NCI-H526 (cell line): ENCODE measurements around the gene MYCBPAP.
A peak's percentile ranks its signal among the peaks of the same experiment; 100 is the strongest.
"Not testable (repeated sequence)": the region's sequence is repeated elsewhere in the genome, so short reads cannot be mapped to it uniquely, and the experiment has no call there.

Experiments used
- DNase-seq, 2 experiments: peaks; one replicate each; lab custom pipeline; 2025; lab: John Stamatoyannopoulos, UW

Gene MYCBPAP

DNA sequence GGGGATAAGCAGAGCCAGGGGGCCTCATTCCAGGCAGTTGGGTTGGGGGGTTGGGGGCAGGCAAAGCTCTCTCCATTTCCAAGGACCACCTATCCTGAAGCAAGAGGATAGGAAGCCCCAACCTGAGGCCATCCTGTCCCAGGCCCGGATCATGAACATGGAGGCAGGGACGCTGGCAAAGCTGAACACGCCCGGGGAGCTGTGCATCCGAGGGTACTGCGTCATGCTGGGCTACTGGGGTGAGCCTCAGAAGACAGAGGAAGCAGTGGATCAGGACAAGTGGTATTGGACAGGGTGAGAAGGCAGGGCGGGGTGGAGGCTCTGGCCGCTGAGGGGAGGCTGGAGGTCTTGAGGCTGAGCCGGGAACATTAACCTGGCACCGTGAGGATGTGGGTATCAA lies 36.0 kb upstream of the MYCBPAP start:
- no peak for DNase-seq

DNA sequence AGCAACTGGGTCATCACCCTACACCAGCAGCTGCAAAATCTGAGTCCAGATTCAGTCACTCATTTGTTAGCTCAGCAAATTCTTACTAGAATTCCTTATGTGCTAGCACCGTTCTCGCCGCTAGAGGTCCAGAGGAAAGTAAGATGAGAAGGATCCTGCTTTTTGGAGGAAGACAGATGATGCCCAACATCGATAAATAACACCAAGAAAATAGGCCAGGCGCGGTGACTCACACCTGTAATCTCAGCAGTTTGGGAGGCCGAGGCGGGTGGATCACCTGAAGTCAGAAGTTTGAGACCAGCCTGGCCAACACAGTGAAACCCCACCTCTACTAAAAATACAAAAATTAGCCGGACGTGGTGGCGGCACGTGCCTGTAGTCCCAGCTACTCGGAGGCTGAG lies 35.5 kb upstream of the MYCBPAP start:
- DNase-seq, result not testable (repeated sequence)

DNA sequence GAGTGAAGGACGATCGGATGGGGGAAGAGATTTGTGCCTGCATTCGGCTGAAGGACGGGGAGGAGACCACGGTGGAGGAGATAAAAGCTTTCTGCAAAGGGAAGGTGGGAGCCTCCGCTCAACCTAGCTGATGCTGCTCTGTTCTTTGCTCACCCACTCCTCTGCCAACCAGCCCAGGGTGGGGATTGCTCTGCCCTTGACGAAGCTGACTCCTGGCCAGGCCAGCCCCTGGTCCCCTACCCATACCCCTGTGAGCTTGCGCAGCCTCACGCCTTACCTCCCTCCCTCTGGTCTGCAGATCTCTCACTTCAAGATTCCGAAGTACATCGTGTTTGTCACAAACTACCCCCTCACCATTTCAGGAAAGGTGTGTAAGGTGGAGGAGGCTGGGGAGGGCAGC lies 34.3 kb upstream of the MYCBPAP start:
- DNase-seq, result no peak

DNA sequence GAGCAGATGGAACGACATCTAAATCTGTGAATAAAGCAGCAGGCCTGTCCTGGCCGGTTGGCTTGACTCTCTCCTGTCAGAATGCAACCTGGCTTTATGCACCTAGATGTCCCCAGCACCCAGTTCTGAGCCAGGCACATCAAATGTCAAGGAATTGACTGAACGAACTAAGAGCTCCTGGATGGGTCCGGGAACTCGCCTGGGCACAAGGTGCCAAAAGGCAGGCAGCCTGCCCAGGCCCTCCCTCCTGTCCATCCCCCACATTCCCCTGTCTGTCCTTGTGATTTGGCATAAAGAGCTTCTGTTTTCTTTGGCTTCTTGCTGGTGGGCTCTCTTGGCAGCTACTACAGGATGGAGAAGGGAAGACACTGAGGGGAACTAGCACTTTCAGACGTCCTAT lies 33.7 kb upstream of the MYCBPAP start:
- DNase-seq, result no peak

DNA sequence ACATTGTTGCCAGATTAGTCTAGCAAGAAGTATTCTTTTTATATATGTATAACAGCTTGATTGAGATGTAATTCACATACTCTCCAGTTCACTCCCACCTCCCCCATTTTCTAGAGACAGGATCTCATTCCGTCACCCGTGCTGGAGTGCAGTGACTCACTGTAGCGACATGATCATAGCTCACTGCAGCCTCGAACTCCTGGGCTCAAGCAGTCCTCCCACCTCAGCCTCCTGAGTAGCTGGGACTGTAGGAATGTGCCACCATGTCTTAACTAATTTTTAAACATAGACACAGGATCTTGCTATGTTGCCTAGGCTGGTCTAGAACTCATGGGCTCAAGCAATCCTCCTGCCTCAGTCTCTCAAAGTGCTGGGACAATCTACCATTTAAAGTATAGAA lies 32.9 kb upstream of the MYCBPAP start:
- no peak for DNase-seq

DNA sequence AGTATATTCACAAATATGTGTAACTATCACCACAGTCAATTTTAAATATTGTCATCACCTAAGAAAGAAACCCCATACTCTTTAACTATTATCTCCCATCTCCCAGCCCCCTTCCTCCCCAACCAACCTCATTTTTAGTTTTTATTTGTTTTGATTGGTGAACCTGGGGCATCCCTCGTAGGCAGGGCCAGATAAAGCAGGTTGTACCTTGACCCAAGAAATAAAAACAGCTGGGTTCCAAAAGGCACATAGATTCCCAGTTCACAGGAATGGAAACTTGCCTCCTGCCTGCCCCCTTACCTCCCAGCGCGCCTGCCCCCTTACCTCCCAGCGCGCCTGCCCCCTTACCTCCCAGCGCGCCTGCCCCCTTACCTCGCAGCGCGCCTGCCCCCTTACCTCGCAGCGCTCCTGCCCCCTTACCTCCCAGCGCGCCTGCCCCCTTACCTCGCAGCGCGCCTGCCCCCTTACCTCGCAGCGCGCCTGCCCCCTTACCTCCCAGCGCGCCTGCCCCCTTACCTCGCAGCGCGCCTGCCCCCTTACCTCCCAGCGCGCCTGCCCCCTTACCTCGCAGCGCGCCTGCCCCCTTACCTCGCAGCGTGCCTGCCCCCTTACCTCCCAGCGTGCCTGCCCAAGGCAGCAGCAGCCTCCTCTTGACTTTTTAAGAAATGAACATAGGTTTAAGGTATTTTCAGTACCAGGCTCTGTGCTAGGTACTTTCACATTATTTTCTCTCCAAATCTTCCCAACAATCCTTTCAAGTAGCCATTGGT lies 32.3 kb upstream of the MYCBPAP start:
- DNase-seq, result not testable (repeated sequence)

DNA sequence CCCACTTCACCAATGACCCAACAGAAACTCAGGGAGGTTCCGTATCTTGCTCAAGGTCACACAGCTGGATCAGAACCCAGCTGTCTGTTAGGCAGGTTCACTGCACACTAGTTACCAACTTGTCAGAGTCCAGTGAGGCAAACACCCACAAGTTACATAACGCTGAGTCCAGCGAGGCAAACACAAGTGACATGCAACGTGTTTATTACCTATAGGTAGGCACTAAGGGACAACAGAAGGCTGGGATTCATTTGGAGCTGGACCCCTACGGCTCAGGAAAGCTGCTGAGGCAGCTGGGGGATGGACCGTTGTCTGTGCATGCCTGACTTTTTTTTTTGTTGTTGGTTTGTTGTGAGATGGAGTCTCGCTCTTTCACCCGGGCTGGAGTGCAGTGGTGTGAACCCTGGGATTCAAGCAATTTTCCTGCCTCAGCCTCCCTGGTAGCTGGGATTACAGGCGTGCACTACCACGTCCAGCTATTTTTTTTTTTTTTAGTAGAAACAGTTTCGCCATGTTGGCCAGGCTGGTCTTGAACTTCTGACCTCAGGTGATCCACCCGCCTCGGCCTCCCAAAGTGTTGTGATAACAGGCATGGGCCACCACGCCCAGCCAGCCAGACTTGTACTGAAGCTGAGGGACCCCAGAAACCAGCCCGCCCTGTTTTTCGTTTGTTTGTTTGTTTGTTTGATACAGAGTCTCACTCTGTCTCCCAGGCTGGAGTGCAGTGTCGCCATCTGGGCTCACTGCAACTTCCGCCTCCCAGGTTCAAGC lies 31.5 kb upstream of the MYCBPAP start:
- DNase-seq, result no peak

DNA sequence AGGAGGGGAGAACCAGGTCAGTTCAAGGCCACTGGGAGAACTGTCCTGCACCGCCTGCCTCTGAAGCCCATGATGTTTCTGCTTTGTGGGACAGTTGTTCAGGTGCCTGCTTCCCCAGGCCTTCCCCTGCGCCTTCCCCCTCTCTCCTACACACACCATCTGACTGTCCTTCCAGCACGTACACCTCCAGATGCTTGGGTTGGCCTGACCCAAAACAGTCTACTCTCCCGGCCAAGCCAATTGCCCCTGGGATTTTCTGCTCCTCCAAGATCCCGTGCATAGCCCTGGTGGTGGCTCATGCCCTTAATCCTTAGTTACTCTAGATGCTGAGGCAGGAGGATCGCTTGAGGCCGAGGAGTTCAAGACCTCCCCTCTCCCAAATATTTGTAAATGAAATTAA lies 30.3 kb upstream of the MYCBPAP start:
- DNase-seq, result no peak

DNA sequence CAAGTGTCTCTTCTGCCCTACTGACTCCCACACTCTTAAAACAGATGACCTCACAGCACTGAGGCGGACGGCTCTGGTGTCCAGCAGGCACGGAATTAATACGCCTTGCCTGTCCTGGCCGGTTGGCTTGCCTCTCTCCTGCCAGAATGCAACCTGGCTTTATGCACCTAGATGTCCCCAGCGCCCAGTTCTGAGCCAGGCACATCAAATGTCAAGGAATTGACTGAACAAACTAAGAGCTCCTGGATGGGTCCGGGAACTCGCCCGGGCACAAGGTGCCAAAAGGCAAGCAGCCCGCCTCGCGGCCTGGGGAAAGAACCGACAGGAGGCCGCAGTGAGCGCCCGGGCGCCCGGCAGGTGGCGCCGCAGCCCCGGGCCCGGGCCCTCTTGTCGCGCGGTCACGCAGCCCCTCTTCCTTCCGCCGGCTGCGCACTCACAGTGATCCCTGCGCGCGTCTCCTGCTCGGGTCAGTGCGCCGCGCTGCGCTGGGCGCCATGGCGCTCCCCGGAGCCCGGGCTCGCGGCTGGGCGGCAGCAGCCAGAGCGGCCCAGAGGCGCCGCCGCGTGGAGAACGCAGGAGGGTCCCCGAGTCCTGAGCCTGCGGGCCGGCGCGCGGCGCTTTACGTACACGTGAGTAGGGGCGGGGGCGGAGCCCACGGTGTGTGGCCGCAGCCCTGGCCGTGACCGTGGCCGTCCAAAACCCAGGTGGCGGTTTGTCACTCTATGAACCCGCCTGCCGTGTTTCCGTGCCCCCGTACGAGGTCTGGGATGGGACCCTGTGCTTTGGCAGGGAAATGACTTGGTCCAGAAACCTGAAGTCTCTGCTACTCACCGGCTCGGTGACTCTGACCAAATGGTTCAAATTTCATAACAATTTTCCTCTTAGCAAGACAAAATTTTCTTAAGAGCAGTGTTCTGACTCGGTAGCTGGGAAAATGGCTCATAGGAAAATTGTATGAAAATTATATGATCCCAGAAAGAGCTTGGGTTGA lies 29.6 kb upstream of the MYCBPAP start, which contains the start of gene RSAD1:
Gene RSAD1, plus strand, starts transcription at position 470 of the 991 bp plus-strand sequence. Its CDS starts 25 bp downstream, at position 495.
- peak; percentile 80 to 97 for DNase-seq

DNA sequence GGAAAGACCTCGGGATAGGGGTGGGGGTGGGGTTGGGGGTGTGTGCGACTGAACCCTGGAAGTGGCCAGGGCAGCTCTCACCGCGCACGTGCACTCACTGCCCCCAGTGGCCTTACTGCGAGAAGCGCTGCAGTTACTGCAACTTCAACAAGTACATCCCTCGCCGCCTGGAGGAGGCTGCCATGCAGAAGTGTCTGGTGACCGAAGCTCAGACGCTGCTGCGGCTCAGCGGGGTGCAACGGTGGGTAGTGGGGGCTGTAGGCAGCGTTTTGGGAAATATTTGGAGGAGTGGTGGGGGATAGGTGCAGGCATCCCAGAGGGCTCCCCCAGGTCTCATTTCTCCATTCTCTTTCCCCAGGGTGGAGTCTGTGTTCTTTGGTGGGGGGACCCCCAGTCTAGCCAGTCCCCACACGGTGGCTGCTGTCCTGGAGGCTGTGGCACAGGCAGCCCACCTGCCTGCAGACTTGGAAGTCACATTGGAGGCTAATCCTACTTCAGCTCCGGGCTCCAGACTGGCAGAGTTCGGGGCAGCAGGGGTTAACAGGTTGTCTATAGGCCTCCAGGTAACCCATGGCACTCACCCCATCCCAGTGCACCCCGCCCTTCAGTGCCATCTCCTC lies 28.6 kb upstream of the MYCBPAP start:
- DNase-seq, result peak; percentile 81 to 92

DNA sequence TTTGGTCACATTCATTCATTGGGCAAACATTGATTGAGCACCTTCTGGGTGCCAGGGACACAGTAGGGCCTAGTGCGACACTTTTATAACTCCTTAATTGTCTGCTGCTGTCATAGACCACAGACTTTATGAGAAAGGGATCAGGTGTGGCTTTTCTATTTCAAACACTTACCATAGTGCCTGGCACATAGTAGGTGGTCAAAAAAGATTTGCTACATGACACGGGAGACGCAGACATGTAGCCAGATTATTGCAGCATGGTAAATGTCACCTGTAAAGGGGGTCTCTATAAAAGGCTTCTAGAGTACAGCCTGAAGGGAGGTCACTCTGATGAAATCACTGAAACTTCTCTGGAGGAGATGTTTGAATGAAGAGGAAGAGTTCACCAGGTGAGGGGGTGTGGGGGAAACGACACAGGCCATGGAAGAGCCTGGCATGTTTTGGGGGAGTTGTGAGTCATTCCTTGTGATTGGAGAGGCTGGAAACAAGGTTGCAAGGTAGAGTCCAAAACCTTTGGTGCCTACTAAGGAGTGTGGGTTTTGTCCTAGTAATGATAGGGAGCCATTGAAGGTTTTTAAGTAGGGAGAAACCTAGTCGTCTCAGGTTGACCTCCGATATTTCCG lies 28.0 kb upstream of the MYCBPAP start:
- no peak for DNase-seq

DNA sequence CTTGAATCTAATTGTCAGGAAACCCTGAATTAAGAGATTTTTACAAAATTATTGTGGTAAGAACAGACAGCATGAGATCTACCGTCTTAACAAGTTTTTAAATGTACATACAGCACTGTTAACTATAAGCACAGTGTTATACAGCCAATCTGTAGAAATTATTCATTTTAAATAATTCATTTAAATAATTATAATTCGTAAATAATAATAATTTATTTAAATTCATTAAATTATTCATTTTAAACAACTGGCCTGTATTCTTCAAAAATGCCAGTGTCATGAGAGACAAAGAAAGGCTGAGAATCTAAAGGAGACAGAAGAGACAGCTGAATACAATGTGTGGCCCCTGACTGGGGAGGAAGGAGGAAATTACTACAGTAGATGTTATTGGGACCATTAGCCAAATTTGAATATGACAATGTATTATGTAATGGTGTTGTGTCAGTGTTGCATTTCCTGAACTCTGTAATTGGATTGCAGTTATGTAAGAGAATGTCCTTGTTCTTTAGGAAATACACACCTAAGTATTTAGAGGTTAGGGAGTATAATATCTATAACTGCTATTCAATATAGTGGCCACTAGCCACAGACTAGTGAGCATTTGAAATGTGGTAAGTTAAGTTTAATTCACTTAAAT lies 27.3 kb upstream of the MYCBPAP start:
- DNase-seq, result no peak

DNA sequence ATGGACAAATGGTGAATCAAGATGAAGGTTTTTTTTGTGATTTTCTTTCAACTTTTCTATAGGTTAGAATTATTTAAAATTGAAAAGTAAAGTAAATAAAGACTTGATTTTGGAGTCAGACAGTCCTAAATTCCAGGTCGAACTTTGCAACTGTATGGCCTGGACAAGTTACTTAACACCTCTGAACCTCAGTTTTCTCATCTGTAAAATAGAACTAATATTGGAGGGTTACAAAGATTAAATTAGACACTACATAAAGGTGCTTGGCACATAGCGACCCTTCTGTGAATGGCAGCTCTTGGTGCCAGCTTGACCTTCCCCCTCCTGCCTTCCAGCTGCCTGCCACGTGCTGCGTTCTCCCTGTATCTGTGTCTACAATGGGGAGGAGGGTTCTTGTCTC lies 26.6 kb upstream of the MYCBPAP start:
- DNase-seq, result no peak

DNA sequence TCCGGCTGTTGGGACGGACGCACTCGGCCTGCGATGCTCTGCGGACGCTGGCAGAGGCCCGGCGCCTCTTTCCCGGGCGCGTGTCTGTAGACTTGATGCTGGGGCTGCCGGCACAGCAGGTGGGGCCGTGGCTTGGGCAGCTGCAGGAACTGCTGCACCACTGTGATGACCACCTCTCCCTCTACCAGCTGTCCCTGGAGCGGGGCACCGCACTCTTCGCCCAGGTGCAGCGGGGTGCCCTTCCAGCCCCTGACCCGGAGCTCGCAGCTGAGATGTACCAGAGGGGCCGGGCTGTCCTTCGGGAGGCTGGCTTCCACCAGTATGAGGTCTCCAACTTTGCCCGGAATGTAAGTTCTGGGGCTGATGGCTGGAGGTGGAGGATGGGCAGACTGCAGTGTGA lies 26.1 kb upstream of the MYCBPAP start:
- no peak for DNase-seq

DNA sequence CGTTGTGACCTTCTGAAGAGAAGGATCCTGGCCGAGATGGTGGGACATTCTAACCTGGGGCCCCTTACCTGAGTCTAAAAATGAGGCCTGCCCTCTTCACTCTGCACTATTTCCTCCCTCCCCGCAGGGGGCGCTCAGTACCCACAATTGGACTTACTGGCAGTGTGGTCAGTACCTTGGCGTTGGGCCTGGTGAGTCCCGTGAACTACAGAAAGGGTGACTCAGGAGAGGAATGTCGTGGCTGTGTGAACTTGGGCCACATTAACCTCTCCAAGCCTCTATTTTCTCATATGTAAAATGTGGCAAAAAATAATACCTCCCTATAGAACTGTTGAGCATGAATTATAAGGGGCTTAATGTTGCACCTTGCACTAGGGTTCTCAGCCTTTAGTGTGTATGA lies 25.7 kb upstream of the MYCBPAP start:
- peak; percentile 72 to 87 for DNase-seq

DNA sequence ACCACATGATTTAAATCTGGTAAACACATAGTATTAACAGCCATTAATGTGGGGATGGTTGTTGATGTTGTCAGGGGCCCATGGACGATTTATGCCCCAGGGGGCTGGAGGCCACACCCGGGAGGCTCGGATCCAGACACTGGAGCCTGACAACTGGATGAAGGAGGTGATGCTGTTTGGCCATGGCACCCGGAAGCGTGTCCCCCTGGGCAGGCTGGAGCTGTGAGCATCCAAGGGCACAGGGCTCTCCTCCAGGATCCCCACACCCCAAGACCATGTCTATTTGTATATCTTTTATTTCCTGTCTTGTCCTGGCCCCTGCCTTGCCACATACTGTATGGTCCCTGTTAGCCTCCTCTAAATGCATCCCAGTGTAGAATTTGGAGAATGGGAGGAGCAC lies 25.0 kb upstream of the MYCBPAP start:
- no peak for DNase-seq

DNA sequence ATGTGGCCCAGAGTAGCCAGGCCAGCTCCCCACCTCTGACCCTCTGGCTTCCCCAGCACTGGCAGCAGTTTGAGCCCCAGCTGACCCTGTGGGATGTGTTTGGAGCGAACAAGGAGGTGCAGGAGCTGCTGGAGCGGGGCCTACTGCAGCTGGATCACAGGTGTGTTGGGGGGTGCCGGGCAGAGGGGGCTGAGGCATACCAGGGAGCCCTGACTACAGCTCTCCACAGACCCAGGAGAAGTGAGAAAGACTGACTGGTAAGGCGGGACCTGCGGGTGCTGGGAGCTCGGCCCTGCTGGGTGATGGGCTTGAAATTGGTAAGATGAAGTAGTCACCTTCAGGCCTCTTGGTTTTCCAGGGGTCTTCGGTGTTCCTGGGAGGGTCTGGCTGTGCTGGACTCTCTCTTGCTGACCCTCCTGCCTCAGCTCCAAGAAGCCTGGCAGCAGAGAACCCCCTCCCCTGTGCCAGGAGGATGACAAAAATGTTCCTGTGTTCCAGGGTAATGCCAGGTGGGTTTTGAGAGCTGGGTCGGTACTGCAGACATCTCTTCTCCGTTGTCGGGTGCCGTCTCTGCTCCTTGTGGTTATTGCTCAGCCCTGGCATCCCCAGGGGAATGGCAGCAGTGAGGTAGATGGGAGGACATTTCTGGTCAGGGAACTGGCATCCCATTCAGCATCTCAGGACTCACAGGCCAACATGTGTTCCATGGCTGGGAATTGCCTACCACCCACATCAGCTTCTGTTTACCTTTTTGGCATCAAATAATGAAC lies 23.7 kb upstream of the MYCBPAP start:
- DNase-seq, result no peak

DNA sequence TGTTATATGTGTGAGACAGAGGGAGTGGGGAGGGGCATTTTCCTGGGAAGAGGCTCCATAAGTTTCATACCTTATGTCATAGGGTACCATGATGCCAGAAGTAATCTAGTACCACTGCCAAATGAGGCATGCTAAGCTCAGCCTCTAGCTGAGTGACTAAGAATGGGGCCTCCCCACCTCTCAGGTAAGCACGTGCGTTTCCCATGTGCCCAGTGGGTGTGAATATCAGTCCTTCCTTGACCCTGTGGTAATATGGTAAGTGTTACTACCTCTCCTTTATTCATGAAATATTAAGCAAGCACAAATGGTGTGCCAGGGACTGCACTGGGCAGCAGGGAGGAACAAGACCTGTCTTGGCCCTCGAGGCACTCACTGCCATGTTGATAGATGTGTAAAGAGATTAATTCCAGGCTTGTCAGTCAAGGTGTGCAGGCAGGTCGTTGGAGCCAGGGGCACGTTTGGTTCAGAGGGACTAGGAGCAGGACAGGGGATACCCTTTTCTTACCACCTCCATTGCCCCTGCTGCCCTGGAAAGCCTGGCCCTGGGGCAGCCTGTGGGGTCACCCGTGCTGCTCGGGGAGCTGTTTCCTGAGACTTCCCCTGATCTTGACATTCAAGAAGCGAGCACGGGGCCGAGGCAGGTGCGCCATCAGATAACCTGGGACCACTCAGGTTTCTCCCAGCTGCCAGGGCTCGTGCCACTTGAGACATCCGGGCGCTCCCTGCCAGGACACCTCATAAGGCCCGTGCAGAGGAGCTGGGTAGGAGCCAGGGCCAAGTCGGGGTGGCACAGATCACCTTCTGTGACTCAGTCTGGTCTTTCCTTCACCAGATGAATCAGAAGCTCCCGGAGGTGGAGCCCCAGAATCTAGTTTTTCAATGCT lies 20.8 kb upstream of the MYCBPAP start:
- DNase-seq, result no peak

DNA sequence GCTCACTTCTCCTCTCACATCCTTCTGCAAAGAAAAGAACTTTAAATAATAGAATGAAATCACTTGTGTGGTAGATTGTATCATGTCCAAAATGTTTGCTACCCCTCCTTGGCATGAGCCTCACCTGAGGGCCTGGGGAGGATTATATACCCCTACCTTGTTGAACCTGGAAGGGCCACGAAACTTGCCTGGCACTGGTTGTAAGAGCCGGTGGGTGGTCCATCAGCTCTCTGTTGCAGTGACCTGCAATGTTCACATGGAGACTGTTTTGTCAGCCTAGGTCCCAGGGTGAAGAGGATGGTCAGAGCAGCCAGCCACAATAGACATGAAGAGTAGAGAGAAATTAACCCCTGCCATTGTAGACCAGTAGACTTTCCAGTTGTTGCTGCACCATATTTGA lies 19.4 kb upstream of the MYCBPAP start:
- no peak for DNase-seq
